Lower lobe of right lung (tissue), 2 donors: ENCODE results near the gene RILPL1. TPM values are rescaled to one million over a fixed set of nuclear protein-coding genes. Genes with fewer than 3 reads are reported as not detected.

Experiments used
- ATAC-seq, 2 donors: fragments of 200-7000 bp; cut with Tn5 transposase; one replicate each; pipeline ENCODE4 v1.9.1; 2020 to 2022; ENCODE audit warnings: mild to moderate bottlenecking in 2 of 2, moderate library complexity in 2 of 2
- DNase-seq: peaks from one replicate; pipeline ENCODE4 v3.0.0-alpha.2; 2020
- H3K27ac ChIP-seq: fragments of 200-600 bp; one replicate; pipeline ENCODE4 v1.8.0; 2022
- H3K27me3 ChIP-seq: fragments of 200-600 bp; one replicate; pipeline ENCODE4 v1.8.0; 2022; ENCODE audit warnings: low read depth
- H3K36me3 ChIP-seq: fragments of 200-600 bp; one replicate; pipeline ENCODE4 v1.8.0; 2022; ENCODE audit warnings: mild to moderate bottlenecking
- H3K4me1 ChIP-seq: fragments of 200-600 bp; one replicate; pipeline ENCODE4 v1.8.0; 2022
- H3K4me3 ChIP-seq: fragments of 200-600 bp; one replicate; pipeline ENCODE4 v1.8.0; 2022; ENCODE audit warnings: mild to moderate bottlenecking
- H3K9me3 ChIP-seq: fragments of 200-600 bp; one replicate; pipeline ENCODE4 v1.8.0; 2022
- intact Hi-C: fragments of 100-400 bp; cut with DNase I; formaldehyde crosslinking; loops from one replicate; pipeline ENCODE4 v1.11.0; 2022
- total RNA-seq: library from RNA; stranded (reverse); fragmentation: NEBNext Ultra II Directional; extraction: Animal tissue kit (Norgen Biotek cat#: 25700); gene quantifications from one replicate; pipeline ENCODE4 v1.2.1, GENCODE V29; 2021
- TF ChIP-seq, protein P1 (sequence below): fragments of 200-600 bp; IDR thresholded peaks from one replicate; pipeline ENCODE4 v1.8.0; 2022; ENCODE audit warnings: antibody characterized with exemption, mild to moderate bottlenecking
- donor health status: DM: no; HTN: yes; CAD: no; lungs with severe emphysema.

RILPL1 gene
- total RNA-seq, 1 donor from 2014 or later, result 14.4 TPM

DNA sequence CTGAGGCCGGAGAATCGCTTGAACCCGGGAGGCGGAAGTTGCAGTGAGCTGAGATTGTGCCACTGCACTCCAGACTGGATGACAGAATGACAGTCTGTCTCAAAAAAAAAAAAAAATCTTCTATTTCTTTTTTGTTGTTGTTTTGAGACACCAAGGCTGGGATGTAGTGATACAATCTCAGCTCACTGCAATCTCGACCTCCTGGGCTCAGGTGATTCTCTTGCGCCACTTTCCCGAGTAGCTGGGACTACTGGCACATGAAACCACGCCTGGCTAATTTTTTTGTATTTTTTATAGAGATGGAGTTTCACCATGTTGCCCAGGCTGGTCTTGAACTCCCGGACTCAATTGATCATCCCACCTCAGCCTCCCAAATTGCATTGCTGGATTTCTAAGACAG is 82.9 kb downstream of the RILPL1 start:
- no peak overlapping the region for H3K4me3 ChIP-seq
- H3K9me3 ChIP-seq, result no peaks in the 10 kb centered on the region
- no peaks in the 10 kb centered on the region for H3K27me3 ChIP-seq
- H3K27ac ChIP-seq, result no peak overlapping the region
- peaks cover 34% of the 10 kb centered on the region for H3K4me1 ChIP-seq
- ATAC-seq (no peak), DNase-seq (peak; percentile 4)
- intact Hi-C loops, result no loop called here
- TF ChIP-seq, protein P1, sequence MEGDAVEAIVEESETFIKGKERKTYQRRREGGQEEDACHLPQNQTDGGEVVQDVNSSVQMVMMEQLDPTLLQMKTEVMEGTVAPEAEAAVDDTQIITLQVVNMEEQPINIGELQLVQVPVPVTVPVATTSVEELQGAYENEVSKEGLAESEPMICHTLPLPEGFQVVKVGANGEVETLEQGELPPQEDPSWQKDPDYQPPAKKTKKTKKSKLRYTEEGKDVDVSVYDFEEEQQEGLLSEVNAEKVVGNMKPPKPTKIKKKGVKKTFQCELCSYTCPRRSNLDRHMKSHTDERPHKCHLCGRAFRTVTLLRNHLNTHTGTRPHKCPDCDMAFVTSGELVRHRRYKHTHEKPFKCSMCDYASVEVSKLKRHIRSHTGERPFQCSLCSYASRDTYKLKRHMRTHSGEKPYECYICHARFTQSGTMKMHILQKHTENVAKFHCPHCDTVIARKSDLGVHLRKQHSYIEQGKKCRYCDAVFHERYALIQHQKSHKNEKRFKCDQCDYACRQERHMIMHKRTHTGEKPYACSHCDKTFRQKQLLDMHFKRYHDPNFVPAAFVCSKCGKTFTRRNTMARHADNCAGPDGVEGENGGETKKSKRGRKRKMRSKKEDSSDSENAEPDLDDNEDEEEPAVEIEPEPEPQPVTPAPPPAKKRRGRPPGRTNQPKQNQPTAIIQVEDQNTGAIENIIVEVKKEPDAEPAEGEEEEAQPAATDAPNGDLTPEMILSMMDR, result no peak
- no peaks in the 10 kb centered on the region for H3K36me3 ChIP-seq

DNA sequence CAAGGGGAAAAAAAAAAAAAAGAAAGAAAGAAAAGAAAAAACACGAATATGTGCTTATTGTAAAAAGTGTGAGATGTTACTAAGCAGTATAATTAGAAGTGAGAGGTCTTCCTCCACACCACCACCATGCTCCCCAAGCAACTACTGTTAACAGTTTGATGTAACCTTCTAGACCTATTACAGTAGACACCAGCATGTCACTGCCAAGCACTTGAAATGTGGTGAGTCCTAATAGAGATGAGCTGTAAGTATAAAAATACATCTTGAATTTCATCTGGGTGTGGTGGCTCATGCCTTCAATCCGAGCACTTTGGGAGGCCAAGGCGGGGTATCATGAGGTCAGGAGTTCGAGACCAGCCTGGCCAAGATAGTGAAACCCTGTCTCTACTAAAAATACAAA is 83.7 kb downstream of the RILPL1 start:
- no peaks in the 10 kb centered on the region for H3K27me3 ChIP-seq
- ATAC-seq, result no peak
- H3K27ac ChIP-seq, result no peak overlapping the region
- peaks cover 42% of the 10 kb centered on the region for H3K4me1 ChIP-seq
- H3K9me3 ChIP-seq, result no peaks in the 10 kb centered on the region
- H3K4me3 ChIP-seq, result no peak overlapping the region
- intact Hi-C loops, result no loop called here
- no peaks in the 10 kb centered on the region for H3K36me3 ChIP-seq
- no peak for DNase-seq
- TF ChIP-seq, protein P1, result no peak

DNA sequence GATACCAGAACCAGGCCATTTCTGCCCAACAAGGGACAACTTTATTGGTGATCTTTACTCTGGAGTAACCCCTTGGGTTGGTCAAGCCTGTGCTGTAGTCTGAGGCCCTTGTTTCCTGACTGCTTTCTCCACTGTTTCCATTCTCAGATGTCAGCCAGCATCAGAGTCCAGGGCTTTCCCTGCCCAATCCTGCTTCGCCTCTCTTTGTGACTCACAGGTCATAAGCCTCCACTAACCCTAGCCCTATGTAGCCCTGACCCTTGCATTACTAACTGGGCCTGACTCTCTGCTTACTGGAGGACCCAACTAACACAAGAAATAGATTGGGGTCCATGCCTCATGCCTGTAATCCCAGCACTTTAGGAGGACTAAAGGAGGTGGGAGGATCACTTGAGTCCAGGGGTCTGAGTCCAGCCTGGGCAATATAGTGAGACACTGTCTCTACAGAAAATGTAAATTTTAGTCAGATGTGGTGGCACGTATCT is 84.2 kb downstream of the RILPL1 start:
- TF ChIP-seq, protein P1, result no peak
- DNase-seq, result no peak
- intact Hi-C loops, result no loop called here
- H3K36me3 ChIP-seq, result no peaks in the 10 kb centered on the region
- H3K4me3 ChIP-seq, result no peak overlapping the region
- no peaks in the 10 kb centered on the region for H3K27me3 ChIP-seq
- ATAC-seq, result no peak
- H3K27ac ChIP-seq, result peak overlapping the region; percentile 85
- no peaks in the 10 kb centered on the region for H3K9me3 ChIP-seq
- peaks cover 48% of the 10 kb centered on the region for H3K4me1 ChIP-seq

DNA sequence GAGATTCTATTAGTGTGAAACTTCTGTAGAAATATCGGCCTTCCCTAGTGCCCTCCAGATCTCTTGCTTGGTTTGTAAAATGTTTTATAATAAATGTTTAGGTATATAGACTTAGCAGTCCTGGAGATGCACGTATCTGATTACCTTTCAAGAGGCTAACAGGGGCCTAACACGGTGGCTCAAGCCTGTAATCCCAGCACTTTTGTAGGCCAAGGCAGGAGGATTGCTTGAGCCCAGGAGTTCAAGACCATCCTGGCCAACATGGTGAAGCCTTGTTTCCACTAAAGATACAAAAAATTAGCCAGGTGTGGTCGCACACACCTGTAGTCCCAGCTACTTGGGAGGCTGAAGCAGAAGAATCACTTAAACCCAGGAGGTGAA is 87.2 kb downstream of the RILPL1 start:
- Histone ChIP-seq H3K27ac (peak overlapping the region; percentile 85), H3K9me3 (no peaks in the 10 kb centered on the region), H3K4me1 (peaks cover 52% of the 10 kb centered on the region), H3K27me3 (no peaks in the 10 kb centered on the region), H3K4me3 (no peak overlapping the region), H3K36me3 (no peaks in the 10 kb centered on the region)
- intact Hi-C loops, result no loop called here
- no peak for DNase-seq
- ATAC-seq, result peak in 1 of 2 donors; percentile 4
- TF ChIP-seq, protein P1, result no peak

DNA sequence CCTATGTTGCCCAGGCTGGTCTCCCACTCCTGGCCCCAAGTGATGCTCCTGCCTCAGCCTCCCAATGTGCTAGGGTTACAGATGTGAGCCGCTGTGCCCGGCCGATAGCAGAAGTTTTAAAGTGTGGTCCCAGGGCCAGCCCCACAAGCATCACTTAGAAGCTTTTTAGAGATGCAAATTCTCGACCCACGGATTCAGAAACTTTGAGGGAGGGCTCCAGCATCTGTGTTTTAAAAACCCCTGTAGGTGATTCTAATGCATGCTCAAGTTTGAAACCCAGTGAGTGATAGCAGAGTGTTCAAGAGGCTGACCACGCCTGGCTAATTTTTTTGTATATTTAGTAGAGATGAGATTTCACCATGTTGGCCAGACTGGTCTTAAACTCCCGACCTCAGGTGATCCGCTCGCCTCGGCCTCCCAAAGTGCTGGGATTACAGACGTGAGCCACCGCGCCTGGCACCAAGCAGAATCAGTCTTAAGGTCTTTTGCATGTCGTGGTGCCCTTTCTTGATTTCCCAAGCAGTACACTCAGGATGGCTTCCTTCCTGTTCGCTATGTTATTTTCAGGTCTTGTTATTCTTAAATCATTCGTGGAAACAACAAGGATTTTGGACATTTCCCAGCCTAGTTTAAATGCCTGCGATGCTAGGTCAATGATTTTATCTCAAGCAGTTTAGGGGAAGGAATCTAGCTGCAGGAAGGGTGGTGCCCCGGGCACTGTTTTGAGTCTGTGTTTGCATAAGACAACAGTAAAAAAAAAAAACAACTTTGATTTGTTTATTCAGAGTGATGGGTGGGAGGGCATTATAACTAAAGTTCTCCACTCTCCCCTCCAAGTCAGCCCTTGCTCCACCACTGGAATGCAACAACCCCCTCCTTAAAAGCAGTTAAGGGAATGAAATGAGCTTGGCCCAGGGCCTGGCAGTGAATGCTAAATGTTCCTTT is 87.9 kb downstream of the RILPL1 start:
- H3K27ac ChIP-seq, result peak overlapping the region; percentile 85
- H3K4me1 ChIP-seq, result peaks cover 52% of the 10 kb centered on the region
- no peaks in the 10 kb centered on the region for H3K9me3 ChIP-seq
- ATAC-seq (peak; percentile 84 to 86), DNase-seq (peak; percentile 72)
- intact Hi-C loops, result no loop called here
- no peaks in the 10 kb centered on the region for H3K27me3 ChIP-seq
- TF ChIP-seq, protein P1, result no peak
- peak overlapping the region; percentile 20 for H3K4me3 ChIP-seq
- H3K36me3 ChIP-seq, result no peaks in the 10 kb centered on the region
